Lower lobe of right lung (tissue), 2 donors: ENCODE results near the gene HYOU1. TPM values are rescaled to one million over a fixed set of nuclear protein-coding genes. Genes with fewer than 3 reads are reported as not detected.
"Not testable (repeated sequence)": the region's sequence is repeated elsewhere in the genome, so short reads cannot be mapped to it uniquely, and the experiment has no call there.

ENCODE experiments used
- ATAC-seq, 2 donors: fragments of 200-7000 bp; cut with Tn5 transposase; one replicate each; pipeline ENCODE4 v1.9.1; 2020 to 2022; ENCODE audit warnings: mild to moderate bottlenecking in 2 of 2, moderate library complexity in 2 of 2
- DNase-seq: peaks from one replicate; pipeline ENCODE4 v3.0.0-alpha.2; 2020
- H3K27ac ChIP-seq: fragments of 200-600 bp; one replicate; pipeline ENCODE4 v1.8.0; 2022
- H3K27me3 ChIP-seq: fragments of 200-600 bp; one replicate; pipeline ENCODE4 v1.8.0; 2022; ENCODE audit warnings: low read depth
- H3K36me3 ChIP-seq: fragments of 200-600 bp; one replicate; pipeline ENCODE4 v1.8.0; 2022; ENCODE audit warnings: mild to moderate bottlenecking
- H3K4me1 ChIP-seq: fragments of 200-600 bp; one replicate; pipeline ENCODE4 v1.8.0; 2022
- H3K4me3 ChIP-seq: fragments of 200-600 bp; one replicate; pipeline ENCODE4 v1.8.0; 2022; ENCODE audit warnings: mild to moderate bottlenecking
- H3K9me3 ChIP-seq: fragments of 200-600 bp; one replicate; pipeline ENCODE4 v1.8.0; 2022
- intact Hi-C: fragments of 100-400 bp; cut with DNase I; formaldehyde crosslinking; loops from one replicate; pipeline ENCODE4 v1.11.0; 2022
- total RNA-seq: library from RNA; stranded (reverse); fragmentation: NEBNext Ultra II Directional; extraction: Animal tissue kit (Norgen Biotek cat#: 25700); gene quantifications from one replicate; pipeline ENCODE4 v1.2.1, GENCODE V29; 2021
- TF ChIP-seq, protein P1 (sequence below): fragments of 200-600 bp; IDR thresholded peaks from one replicate; pipeline ENCODE4 v1.8.0; 2022; ENCODE audit warnings: antibody characterized with exemption, mild to moderate bottlenecking
- donor health status: DM: no; HTN: yes; CAD: no; lungs with severe emphysema.

The HYOU1 gene
- total RNA-seq, 1 donor from 2014 or later: 115 TPM

DNA sequence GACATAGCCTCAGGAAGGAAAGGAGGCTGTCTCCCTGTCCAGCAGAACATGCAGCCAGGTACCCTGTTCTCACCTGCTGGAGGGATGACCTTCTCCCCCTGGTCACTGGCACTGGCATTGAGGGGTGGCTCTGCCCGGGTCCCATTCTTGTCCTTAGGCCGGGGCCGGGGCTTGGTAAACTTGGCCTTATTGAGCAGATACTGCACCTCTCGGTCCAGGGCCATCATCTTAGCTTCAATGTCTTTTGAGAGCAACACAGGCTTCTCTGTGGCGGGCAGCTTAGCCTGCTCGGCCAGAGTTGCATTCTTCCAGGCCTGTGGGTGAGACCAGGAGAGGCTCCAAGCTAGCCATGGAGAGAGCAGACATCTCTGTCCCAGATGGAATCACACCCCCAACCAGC, 10.5 kb downstream of the HYOU1 start:
- ATAC-seq: no peak
- DNase-seq: no peak
- H3K36me3 ChIP-seq: peaks cover 72% of the 10 kb centered on the region

DNA sequence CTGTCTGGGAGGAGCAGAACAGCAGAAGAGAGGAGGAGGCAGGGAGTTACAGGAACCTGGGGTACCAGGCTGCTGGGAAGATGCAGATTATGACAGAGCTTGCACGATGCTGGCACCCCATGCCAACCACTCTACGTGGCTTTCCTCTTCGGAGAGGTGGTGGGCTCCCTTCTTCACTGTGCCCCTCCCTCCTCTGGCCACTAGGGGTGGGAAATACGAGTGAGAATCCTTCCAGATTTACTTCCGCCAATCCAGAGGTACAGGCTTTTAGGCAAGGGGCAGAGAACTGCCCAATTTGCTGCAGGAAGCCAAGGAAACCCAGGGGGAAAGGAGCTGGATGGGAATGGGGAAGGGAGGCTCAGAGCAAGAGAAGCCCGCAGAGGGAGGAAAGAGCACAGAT, 12.3 kb downstream of the HYOU1 start:
- peaks cover 55% of the 10 kb centered on the region for H3K36me3 ChIP-seq
- no peaks in the 10 kb centered on the region for H3K27me3 ChIP-seq
- H3K27ac ChIP-seq: no peak overlapping the region
- intact Hi-C loops: no loop called here
- DNase-seq (no peak), ATAC-seq (no peak)
- no peaks in the 10 kb centered on the region for H3K9me3 ChIP-seq
- H3K4me1 ChIP-seq: no peaks in the 10 kb centered on the region
- no peak overlapping the region for H3K4me3 ChIP-seq
- TF ChIP-seq, protein P1, sequence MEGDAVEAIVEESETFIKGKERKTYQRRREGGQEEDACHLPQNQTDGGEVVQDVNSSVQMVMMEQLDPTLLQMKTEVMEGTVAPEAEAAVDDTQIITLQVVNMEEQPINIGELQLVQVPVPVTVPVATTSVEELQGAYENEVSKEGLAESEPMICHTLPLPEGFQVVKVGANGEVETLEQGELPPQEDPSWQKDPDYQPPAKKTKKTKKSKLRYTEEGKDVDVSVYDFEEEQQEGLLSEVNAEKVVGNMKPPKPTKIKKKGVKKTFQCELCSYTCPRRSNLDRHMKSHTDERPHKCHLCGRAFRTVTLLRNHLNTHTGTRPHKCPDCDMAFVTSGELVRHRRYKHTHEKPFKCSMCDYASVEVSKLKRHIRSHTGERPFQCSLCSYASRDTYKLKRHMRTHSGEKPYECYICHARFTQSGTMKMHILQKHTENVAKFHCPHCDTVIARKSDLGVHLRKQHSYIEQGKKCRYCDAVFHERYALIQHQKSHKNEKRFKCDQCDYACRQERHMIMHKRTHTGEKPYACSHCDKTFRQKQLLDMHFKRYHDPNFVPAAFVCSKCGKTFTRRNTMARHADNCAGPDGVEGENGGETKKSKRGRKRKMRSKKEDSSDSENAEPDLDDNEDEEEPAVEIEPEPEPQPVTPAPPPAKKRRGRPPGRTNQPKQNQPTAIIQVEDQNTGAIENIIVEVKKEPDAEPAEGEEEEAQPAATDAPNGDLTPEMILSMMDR: no peak

More for the DNA sequence above, 10.5 kb downstream of the HYOU1 start:
- no peaks in the 10 kb centered on the region for H3K9me3 ChIP-seq
- no peak overlapping the region for H3K27ac ChIP-seq
- no peak overlapping the region for H3K4me3 ChIP-seq
- H3K27me3 ChIP-seq: no peaks in the 10 kb centered on the region
- intact Hi-C loops: no loop called here
- H3K4me1 ChIP-seq: no peaks in the 10 kb centered on the region
- TF ChIP-seq, protein P1: no peak

DNA sequence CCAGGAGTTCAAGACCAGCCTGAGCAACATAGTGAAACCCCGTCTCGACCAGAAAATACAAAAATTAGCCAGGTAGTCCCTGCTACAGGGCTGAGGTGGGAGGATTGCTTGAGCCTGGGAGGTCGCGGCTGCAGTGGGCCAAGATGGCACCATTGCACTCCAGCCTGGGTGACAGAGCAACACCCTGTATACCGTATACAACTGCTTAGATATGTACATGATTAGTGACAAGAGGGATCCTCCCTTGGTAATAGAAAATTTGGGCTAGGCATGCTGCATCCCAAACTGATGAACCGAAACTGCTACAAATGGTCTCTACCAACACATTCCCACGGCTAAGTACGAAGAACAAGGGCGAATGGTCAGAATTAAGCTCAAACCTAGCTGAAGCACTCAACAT, 14.1 kb downstream of the HYOU1 start:
- H3K36me3 ChIP-seq: peaks cover 37% of the 10 kb centered on the region
- intact Hi-C loops: no loop called here
- H3K27me3 ChIP-seq: no peaks in the 10 kb centered on the region
- no peak overlapping the region for H3K4me3 ChIP-seq
- DNase-seq: no peak
- TF ChIP-seq, protein P1: no peak
- H3K9me3 ChIP-seq: no peaks in the 10 kb centered on the region
- ATAC-seq: no peak
- no peaks in the 10 kb centered on the region for H3K4me1 ChIP-seq
- H3K27ac ChIP-seq: no peak overlapping the region

DNA sequence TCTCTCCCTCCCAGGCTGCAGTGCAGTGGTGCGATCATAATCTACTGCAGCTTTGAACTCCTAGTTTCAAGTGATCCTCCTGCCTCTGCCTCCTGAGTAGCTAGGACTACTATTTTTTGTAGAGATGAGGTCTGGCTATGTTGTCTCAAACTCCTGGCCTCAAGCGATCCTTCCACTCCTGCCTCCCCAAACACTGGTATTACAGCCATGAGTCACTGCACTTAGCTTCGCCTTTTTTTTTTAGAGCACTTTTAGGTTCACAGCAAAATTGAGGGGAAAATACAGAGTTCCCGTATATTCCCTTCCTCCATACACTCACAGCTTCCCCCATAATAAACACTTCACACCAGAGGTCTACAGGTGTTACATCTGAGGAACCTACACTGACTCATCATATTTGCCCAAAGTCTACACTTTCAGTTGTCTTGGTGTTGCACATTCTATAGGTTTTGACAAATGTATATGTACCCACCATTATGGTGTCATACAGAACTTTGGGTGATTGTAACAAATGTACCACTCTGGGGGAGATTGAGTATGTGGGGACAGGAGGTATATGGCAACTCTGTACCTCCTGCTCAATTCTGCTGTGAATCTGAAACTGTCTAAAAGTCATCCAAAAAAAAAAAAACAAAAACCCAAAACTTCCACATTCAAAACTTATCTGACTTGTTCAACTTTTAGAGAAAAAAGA, 15.0 kb downstream of the HYOU1 start:
- TF ChIP-seq, protein P1: no peak
- no peak for ATAC-seq

DNA sequence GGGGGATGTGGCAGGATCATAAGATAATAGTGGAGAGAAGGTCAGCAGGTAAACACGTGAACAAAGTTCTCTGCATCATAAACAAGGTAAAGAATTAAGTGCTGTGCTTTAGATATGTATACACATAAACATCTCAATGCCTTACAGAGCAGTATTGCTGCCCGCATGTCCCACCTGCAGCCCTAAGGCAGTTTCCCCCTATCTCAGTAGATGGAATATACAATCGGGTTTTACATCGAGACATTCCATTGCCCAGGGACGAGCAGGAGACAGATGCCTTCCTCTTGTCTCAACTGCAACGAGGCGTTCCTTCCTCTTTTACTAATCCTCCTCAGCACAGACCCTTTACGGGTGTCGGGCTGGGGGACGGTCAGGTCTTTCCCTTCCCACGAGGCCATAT, 17.5 kb downstream of the HYOU1 start:
- H3K27ac ChIP-seq, DNase-seq, H3K9me3 ChIP-seq, H3K27me3 ChIP-seq, ATAC-seq, H3K4me1 ChIP-seq, intact Hi-C loops, H3K36me3 ChIP-seq, H3K4me3 ChIP-seq: not testable (repeated sequence)

More for the DNA sequence above, 15.0 kb downstream of the HYOU1 start:
- Histone ChIP-seq H3K27ac (no peak overlapping the region), H3K27me3 (no peaks in the 10 kb centered on the region), H3K4me3 (no peak overlapping the region), H3K9me3 (no peaks in the 10 kb centered on the region), H3K36me3 (peaks cover 27% of the 10 kb centered on the region), H3K4me1 (no peaks in the 10 kb centered on the region)
- intact Hi-C loops: no loop called here
- DNase-seq: no peak

DNA sequence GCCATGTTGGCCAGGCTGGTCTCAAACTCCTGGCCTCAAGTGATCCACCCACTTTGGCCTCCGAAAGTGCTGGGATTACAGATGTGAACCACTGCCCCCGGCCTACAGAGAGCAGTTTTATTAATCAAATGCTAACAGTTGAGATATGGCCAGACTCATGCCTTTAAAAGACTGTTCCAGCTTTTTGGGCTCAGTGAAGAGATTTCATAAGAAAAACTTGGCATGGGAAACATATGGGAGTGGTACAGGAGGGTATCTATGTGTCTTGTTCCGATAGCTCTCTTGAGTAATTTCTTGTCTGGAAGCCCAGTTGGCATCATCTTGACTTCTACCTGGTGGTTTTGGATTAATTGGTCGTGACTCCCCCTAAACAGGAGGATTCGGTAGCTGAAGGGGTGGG, 18.1 kb downstream of the HYOU1 start:
- no peak overlapping the region for H3K4me3 ChIP-seq
- H3K27me3 ChIP-seq: no peaks in the 10 kb centered on the region
- H3K9me3 ChIP-seq: no peaks in the 10 kb centered on the region
- no peak overlapping the region for H3K27ac ChIP-seq
- intact Hi-C loops: no loop called here
- H3K36me3 ChIP-seq: no peaks in the 10 kb centered on the region
- ATAC-seq (no peak), DNase-seq (no peak)
- no peaks in the 10 kb centered on the region for H3K4me1 ChIP-seq
- TF ChIP-seq, protein P1: no peak
